ENCODE measurements around the gene STRBP. TPM values are rescaled to one million over a fixed set of nuclear protein-coding genes. Genes with fewer than 3 reads are reported as not detected.

Gene STRBP
- total and polyA plus RNA-seq, 9 of the 15 experiments (the other 6 are each of a cell fraction or from before 2014, with no cell fraction given): 27.7 to 84.0 (median 70.2) TPM

DNA sequence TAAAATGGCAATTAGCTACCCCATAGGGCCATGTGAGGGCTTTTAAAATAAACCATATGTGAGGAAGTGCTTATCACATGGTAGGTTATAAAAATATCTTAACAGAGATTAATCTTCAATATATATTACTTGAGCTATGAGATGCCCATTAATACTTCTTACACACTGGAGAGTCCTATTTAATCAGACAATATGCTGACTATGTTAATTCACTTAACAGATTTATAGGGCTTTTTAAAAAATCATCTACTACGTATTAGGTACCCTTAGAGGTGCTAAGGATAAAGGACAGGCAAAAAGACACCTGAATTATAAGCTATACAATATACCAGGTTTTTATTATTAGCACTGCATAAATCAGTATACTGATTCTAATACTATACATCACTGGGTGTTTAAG is 102.6 kb downstream of the STRBP start (continued):
- TF ChIP-seq, protein P1, sequence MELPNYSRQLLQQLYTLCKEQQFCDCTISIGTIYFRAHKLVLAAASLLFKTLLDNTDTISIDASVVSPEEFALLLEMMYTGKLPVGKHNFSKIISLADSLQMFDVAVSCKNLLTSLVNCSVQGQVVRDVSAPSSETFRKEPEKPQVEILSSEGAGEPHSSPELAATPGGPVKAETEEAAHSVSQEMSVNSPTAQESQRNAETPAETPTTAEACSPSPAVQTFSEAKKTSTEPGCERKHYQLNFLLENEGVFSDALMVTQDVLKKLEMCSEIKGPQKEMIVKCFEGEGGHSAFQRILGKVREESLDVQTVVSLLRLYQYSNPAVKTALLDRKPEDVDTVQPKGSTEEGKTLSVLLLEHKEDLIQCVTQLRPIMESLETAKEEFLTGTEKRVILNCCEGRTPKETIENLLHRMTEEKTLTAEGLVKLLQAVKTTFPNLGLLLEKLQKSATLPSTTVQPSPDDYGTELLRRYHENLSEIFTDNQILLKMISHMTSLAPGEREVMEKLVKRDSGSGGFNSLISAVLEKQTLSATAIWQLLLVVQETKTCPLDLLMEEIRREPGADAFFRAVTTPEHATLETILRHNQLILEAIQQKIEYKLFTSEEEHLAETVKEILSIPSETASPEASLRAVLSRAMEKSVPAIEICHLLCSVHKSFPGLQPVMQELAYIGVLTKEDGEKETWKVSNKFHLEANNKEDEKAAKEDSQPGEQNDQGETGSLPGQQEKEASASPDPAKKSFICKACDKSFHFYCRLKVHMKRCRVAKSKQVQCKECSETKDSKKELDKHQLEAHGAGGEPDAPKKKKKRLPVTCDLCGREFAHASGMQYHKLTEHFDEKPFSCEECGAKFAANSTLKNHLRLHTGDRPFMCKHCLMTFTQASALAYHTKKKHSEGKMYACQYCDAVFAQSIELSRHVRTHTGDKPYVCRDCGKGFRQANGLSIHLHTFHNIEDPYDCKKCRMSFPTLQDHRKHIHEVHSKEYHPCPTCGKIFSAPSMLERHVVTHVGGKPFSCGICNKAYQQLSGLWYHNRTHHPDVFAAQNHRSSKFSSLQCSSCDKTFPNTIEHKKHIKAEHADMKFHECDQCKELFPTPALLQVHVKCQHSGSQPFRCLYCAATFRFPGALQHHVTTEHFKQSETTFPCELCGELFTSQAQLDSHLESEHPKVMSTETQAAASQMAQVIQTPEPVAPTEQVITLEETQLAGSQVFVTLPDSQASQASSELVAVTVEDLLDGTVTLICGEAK (IDR thresholded peaks at IDR 0.05): no peak
- TF ChIP-seq, protein P1 (CRISPR knock-in tag; IDR thresholded peaks at IDR 0.05): no peak
- TF ChIP-seq HLTF (IDR thresholded peaks at IDR 0.05) (no peak), PURB (CRISPR knock-in tag; IDR thresholded peaks at IDR 0.05; ENCODE audit: low read depth) (no peak), RCOR1 (IDR thresholded peaks at IDR 0.05; ENCODE audit: borderline replicate concordance in 1 of 2, low read depth in 2 of 2, low read length in 2 of 2) (no peak), ZZZ3 (IDR thresholded peaks at IDR 0.05) (no peak), FOXJ2 (tag; IDR thresholded peaks at IDR 0.05) (no peak)

All from K562 (cell line).